ENCODE results near the gene PLCG1.
A peak's percentile ranks its signal among the peaks of the same experiment; 100 is the strongest.
"Not testable (repeated sequence)": the region's sequence is repeated elsewhere in the genome, so short reads cannot be mapped to it uniquely, and the experiment has no call there.

The PLCG1 gene

DNA sequence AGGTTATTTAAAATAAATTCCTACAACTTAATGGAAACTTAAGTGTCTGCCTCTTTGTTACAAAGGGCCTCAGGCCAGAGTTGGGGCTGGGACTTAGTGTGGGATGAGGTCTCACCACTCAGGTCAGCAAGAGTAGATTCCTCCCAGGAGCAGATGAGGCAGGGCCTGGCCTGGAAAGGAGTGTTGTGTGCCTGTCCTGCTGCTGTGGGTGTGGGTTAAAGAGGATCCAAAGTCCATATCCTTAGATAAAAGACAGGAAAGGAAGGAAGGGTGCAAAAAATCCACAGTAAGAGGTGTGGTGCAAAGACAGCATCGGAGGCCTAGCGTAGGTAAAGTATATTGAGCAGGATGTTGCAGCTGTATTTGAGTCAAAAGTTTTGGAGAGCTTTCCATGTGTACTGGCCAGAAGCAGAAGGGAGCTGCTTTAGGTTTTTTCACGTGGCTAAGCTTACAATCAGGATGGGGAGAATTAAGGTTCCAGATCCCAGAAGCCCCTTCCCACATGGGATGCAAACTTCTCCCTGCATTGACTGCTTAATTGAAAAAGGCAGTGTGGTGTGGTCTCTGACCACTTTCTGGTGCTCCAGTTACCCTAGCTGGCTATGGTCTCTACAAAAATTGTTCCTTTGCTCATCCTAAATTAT lies 12.8 kb upstream of the PLCG1 start:
- DNase-seq (ENCODE audit: low spot score): no peak

DNA sequence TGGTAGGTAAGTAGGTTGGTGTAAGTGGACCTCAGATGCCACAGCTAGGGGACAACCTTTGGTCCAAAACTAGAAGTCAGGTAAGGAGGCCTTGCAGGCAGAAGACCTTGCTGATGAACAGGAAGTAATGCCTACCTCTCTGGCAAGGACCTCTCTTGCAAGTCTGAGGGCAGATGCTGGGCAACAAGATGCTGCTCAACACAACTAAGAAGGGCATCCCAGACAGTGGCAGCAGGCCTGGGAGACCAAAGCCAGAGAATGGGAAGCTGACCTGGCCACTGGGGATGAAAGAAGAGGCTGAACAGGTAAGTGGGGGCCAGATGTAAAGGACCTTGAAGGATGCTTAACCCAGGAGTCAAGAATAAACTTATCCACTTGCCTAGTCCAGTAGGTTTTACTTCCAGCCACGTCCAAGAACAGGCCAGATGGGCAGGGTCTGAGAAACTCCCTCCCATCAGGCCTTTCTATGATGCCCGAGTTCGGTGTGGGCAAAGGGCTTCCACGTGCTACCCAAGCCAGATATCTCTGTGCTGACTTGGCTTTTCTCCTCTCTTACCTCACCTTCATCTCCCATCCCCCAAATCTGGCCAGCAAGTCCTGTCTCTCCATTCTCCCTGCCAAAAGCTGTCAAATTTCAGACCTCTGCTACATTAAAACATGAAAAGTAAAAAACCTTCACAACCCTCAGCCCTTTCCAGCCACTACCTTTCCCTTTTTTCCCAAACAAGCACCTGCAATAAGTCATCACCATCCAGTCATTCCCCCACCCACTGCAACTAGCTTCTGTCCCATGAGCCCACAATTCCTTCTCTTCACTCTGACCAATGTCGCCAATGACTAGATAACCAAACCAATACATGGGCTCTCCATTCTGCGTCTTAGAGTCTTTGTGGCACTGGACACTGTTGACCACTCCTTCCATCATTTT lies 11.5 kb upstream of the PLCG1 start:
- no peak for DNase-seq (ENCODE audit: low spot score)

DNA sequence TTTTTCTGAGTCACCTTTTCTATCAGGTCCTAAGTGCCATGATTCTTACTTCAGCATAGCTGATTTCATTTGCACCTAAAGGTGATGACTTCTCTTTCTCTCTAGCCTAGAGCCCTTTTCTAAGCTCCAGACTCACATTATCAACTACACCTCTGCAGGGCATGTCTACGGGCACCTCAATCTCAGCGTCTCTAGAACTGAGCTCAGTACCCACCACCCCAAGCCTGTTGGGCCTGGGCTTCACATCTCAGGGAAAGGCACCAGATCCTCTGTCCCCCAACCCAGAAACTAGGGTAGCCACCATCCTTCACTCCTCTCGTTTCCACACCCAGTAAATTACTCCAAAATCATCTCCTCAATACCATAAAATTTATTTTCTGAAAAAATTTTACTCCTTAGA lies 10.6 kb upstream of the PLCG1 start:
- no peak for DNase-seq (ENCODE audit: low spot score)

DNA sequence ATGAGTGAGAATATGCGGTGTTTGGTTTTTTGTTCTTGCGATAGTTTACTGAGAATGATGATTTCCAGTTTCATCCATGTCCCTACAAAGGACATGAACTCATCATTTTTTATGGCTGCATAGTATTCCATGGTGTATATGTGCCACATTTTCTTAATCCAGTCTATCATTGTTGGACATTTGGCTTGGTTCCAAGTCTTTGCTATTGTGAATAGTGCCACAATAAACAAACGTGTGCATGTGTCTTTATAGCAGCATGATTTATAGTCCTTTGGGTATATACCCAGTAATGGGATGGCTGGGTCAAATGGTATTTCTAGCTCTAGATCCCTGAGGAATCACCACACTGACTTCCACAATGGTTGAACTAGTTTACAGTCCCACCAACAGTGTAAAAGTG lies 9.0 kb upstream of the PLCG1 start:
- not testable (repeated sequence) for DNase-seq (ENCODE audit: low spot score)

DNA sequence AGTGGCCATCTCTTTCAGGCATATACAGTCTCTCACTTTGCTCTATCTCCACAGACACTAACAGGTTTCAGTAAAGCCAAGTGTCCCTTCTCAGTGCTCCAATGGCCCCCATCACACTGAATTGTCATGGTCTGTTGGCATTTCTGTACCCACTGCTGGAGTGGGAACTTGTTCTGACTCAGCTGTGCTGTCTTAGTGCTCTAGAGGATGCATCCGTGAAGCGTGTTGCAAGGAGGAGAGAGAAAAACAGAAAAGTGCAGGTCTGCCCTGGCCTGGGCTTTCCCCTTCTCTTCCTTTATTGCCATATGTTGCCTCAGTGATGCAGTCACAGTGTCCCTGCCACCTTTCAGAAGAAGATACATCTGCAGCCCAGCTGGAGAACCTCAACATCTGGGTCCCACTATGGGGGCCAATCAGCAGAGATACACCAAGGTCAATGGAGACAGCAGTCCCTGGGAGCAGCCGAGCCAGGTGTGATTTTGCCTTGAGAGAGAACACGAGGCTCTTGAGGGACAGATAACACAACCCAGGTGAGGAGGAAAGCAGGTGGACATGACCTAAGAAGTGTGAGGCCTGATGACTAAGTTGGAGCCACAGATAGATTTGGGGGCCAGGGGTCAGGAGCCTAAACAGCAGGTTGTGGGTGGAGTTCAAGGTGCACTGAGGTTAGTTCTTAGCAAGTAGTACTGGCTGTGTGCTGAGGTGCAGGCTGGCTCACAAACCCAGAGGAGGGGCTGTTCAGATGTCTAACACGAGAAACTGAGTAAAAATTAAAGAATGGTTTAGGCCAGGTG lies 5.6 kb upstream of the PLCG1 start:
- no peak for DNase-seq (ENCODE audit: low spot score)

DNA sequence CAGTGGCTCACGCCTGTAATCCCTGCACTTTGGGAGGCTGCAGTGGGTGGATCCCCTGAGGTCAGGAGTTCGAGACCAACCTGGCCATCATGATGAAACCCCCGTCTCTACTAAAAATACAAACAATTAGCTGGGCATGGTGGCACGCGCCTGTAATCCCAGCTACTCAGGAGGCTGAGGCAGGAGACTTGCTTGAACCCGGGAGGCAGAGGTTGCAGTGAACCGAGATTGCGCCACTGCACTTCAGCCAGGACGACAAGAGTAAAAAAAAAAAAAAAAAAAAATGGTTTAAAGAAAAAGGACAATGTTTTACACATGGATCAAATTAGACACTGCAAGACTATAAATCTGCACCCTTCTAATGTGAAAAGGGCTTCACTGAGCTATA lies 5.0 kb upstream of the PLCG1 start:
- not testable (repeated sequence) for DNase-seq (ENCODE audit: low spot score)

DNA sequence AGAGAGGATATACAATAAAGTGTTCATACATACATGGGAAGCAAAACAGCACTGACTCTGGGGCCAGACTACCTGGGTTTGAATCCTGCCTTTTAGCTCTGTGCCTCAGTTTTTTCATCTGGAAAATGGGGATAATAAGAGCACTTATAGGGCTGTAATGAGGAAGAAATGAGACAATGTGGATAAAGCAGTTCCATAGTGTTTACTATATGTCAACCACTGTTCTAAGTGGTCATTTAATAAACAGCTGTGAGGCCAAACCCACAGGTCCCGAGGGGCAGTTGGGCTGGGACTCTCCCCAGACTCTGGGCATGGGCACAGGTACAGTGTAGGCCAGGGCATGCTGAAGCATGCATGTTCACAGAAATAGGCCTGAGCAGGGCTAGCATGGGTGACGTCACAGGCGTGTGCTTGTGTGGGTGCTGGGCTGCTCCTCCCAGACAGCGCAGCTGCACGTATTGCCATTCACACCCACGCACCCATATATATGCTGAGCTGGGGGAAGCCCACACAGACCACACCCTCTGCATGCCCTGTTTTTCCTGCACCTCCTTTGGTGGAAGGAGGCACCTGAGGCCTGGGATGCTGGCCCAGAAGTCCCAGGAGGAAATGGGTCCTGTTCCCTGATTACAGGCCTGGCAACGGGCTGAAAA lies 3.5 kb upstream of the PLCG1 start:
- no peak for DNase-seq (ENCODE audit: low spot score)

DNA sequence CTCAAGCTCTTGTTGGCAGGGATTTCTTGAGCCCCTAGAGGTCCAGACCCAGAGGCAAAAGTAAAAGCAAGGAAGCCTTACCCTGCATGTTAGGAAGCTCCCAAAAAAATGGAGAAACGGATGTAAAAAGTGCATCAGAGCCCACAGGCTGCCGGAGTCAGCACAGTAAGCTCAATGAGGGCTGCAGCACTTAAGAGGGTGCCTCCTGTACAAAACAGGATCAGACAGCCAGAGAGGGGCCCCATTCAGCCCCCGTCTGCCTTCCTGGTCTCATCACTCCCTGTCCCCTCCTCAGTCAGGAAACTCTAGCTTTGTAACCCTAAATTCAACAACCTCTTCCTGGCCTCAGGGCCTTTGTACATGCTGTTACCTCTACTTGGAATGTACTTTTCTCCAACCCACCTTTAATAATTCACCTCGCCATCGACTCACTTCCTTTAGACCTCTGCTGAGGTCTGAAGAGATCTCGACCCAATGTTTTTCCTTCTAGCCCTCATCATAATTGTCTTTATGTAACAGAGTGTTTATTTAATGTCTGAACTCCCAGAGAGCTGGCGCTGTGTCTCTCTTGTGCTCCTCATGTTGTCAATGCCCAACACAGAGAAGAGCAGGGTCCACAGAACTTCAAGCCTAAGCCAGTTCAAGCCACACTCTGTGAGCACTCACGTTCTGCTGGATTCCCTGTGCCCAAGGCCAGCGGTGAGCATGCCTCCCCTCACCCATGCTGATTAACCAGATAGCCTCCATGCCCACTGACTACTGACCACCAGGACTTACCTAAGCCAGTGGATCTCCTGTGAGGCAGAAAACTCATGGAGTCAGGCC lies 2.8 kb upstream of the PLCG1 start:
- no peak for DNase-seq (ENCODE audit: low spot score)

DNA sequence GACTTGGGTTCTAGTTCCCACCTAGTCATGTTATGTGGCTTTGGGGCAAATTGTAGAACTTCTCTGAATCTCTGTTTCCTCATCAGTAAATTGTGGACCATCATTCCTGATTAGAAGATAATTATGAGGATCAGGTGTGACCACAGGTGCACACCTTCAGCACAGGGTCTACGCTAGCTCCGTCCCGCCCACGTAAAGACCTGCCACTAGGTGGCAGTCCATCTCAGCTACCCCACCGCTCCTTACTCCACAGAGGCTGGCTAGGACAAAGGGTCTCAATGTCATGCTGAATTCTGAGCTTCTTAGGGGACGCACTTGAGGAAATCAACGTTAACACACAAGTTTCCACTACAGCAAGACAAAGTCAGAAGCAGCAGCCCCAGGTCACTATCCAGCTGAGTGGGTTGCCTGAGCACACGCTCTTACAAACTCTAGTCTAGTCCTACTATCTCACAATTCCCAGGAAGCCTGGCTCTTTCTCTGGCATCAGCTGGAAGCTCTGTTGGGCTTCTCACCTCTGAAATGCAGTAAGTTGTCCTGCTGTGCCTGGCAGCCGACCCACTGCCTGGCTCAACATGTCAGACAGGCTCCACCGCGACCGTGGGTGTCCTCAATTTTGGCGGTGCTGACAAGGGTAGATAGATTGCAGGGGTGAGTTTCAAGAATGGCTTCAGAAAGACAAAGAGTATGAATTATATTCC lies 2.0 kb upstream of the PLCG1 start:
- DNase-seq (ENCODE audit: low spot score): peak; percentile 59

DNA sequence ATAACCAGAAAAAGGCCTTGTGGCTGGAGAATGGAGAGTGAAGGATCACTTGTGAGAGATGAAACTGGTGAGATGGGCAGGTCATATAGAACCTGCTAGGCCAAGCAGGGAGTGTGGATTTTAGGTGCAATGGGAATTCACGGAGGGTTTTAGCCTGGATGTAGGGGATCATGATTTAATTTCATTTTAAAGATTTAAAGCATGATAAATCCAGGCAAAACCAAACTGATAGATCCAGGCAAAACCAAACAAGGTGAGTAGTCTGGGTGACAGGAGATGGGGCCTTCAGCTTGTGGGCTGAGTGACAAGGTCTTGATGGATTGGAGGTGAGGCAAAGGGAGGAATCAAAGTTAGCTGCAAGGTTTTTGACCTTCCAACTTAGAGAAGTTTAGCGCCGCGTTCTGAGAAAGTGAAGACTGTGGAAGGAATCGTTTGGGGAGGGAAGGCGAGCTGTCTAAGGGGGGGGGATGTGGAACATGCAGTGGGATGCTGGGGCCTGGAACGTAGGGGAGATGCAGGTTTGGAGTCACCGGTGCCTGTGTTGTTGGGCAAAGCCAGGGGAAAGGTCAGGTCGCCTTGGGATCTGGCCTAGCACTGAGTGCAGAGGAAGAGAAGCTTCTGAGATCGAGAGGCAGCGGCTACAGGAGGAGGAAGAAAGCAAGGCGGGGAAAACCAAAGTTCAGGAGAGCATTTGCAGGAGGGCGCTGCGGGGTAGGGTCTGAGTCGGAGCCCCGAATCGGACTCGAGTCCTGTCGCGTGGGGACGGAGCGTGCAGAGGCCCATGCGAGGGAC lies 1.3 kb upstream of the PLCG1 start:
- no peak for DNase-seq (ENCODE audit: low spot score)

DNA sequence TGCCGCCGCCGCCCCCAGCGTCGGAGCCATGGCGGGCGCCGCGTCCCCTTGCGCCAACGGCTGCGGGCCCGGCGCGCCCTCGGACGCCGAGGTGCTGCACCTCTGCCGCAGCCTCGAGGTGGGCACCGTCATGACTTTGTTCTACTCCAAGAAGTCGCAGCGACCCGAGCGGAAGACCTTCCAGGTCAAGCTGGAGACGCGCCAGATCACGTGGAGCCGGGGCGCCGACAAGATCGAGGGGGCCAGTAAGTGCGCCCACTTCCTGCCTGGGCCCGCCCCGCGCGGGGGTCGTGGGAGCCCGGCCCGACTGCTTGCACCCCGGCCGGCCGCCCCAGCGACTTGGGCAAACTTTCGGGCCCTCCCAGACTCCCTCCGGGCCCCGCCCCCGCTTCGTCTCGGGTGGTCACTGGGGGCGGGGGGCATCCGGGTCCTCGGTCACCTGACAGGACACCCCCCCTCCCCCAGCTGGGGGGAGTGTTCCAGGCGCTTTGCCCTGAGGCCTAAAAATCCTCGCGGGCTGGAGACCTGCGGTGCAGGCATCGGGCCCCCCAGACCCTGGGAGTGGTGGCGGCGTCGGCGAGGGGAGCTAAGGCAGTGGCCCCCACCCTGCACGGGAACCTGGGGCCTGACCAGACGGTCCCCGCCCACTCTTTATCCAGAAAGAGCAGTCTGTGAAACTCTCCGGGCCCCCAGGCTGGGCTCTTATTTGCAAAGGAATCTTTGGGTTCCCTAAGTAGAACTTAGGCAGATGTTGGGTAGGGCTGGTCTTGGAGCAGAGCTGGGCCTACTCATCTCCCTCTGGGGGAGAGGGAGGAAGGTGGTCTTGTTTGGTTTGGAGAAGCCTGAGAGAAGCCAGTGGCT lies 501 bp downstream of the PLCG1 start:
- DNase-seq (ENCODE audit: low spot score): peak; percentile 44

DNA sequence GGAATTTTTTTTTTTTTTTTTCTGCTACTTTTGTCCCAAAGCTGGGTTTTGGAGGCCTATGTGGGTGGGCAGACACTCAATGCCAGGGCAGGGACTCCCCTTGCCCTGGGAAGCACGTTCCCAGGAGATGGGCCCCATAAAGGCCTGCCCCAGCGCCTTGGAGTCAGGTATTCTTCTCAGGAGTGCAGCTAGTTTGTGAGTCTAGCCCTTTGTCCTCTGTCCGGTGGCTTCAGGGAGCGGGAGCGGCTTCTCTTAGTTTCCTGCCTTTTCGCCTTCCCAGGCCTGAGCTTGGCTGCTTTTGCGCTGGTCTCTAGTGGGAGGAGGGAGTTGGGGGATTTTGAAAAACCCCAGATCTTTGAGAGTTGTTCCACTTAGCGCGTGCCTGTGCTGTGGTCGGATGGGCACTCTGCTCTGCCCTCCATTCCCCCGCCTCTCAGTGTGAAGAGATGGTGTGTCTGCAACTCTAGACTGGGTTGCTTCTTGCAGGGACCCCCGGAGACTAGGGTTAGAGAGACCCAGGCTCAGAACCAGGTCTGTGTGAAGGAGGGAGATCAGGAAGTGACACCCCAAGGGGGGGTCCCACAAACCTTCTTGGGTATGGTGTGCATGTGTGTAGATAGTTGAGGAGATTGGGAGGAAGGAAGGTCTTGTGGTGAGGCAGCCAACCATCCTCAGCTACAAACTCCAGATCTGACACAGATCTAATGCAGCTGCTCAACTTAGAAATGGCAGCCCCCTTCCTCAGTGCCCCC lies 1.3 kb downstream of the PLCG1 start:
- DNase-seq (ENCODE audit: low spot score): no peak

DNA sequence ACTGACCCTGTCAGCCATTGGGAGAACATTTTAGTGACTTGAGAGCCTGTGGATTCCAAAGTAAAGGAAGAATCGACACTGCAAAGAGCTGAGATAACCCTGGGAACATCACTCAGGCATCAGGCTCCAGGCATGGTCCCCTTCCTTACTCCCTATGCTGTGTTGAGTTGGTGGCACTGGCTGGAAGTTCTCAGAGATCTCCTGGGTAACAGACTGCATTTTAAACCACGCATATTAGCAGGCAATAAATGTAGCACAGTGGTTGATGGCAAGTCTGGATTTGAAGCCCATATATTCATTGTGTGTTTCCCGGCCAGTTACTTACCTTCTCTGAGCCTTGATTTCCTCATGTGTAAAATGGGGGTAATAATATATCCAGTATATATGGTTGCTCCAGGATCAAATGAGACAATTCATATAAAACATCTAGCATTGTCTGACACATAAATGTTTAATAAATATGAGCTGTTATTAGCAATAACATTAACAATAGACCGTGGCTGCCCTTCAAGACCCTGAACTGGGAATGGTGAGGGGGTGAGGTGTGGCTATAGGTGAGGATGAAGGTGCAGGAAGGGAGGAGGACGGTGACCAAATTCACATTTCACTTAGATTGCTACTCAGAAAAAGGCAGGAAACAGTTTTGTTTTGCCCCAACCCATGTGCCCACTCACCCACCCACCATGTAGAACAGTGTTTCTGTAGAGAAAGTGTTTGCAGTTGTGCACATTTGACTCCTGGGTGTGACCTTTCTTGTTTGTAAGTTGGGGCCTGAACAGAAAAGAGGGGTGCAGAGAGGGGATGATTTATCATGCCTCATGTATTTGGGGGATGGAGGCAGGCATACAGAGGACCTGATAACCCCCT lies 2.1 kb downstream of the PLCG1 start:
- peak; percentile 55 for DNase-seq (ENCODE audit: low spot score)

DNA sequence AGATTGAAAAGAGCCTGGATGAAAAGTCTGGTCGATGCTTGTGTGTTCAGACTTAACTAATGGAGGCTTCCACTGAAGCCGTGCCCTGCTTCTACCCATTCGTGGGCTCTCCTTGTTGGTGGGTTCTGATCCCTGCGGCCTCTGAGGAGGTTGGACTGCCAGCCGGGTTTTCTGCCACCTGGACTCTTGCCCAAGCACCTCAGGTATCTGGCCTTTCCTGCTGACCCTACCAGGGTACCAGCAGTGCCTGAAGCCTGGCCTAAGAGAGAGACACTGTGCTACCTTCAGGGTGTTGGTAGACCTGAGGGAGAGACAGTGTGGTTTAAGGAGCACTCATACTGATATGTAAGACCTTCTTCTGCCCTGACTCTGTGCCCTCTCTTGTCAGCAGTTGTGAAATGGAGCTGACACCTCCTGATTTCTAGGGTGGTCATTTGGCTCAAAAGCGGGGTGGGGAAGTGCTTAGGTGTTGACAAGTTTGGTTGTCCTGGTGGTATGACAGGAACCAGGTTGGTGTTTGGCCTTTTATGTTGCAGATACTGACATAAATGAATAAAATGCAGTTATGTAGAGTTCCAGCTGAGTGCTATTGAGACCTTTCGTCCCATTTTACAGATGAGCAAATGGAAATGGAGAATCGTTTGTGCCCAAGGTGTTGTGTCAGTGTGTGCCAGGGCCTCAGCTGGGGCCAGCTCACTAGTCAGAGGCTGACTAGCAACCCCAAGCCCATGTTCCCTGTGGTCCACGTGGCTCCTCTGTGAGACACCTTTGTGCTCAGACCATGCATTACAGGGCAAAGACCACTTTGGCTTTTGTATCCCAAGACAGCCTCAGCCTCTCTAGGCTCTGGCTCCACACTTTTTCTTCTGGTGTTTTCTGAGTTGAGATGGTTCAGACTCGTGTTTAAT lies 3.1 kb downstream of the PLCG1 start:
- no peak for DNase-seq (ENCODE audit: low spot score)

DNA sequence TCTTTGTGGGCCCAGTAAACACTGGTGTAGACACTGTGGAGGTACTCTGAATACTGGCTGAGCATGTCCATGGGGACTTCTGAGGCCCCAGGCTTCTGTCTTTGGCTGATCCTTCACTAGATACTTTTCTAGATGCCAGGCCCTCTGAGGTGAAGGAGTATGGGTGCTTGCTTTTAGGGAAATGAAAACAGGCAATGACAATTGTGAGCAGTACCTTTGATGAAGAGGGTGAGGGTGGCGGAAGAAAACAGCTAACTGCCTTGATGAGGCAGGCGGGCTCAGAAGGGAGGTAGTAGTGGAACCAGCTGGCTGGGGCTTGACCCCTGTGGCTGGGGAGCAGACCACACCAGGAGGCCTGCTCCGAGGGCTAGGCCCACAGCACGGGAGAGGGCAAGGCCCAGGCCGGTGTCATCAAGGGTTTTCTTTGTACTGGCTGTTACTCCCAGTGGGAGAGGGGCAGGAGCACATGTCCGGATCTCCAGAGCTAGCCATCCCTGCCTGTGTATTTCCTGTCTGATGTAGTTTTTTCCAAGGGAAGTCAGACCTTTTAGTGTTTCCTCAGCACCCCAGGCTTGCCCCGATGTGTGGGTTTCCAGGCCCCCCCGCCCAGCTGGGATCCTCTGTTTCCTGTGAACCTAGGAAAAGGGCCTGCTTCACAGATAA lies 3.9 kb downstream of the PLCG1 start:
- no peak for DNase-seq (ENCODE audit: low spot score)

Measured in Ammon's horn (tissue), 1 donor.